ENCODE data around the gene WWC1.

The WWC1 gene

GRCh38 chr5:168464641-168465040 is 173.2 kb downstream of the WWC1 start:
- no peak for TF ChIP-seq CTCF (conservative IDR thresholded peaks at IDR 0.05; ENCODE audit: low read length)
- no peak overlapping the region for H3K4me3 ChIP-seq (ENCODE audit: low read length)
- DNase-seq (ENCODE audit: low read depth), result no peak

- TF ChIP-seq CTCF (conservative IDR thresholded peaks at IDR 0.05; ENCODE audit: low read length), result no peak
- no peak for DNase-seq (ENCODE audit: low read depth)
- H3K4me3 ChIP-seq (ENCODE audit: low read length), result no peak overlapping the region
Measured at GRCh38 chr5:168467755-168468330, 176.4 kb downstream of the WWC1 start.

DNA sequence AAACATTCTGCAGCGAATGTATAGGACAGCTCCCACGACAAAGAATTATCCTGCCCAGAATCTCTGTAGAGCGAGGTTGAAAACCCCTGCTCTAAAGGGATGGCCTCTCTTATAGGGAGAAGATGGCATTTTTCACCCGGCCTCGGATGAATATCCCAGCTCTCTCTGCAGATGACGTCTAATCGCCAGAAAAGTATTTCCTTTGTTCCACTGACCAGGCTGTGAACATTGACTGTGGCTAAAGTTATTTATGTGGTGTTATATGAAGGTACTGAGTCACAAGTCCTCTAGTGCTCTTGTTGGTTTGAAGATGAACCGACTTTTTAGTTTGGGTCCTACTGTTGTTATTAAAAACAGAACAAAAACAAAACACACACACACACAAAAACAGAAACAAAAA is 177.4 kb downstream of the WWC1 start:
- H3K4me3 ChIP-seq (ENCODE audit: low read length), result no peak overlapping the region
- TF ChIP-seq CTCF (conservative IDR thresholded peaks at IDR 0.05; ENCODE audit: low read length), result no peak
- DNase-seq (ENCODE audit: low read depth), result peak; percentile 77

DNA sequence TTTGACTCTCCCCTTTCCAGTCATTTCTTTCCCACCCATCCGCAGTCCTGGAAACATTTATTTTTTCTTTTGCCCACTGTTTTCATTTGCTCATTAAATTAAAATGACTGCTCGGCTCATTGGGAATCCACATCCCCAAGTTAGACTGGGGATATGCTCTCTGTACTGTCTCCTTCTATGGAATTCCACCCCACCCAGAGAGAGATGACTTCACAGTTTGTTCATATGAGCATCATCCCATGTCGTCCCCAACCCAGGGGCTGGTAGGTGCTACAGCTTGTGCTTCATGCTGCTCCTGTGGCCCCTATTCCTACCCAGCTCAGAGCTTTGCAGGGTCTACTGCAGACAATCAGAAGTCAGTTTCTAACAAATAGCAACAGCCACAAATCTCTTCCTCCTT is 178.4 kb downstream of the WWC1 start:
- no peak overlapping the region for H3K4me3 ChIP-seq (ENCODE audit: low read length)
- no peak for DNase-seq (ENCODE audit: low read depth)
- TF ChIP-seq CTCF (conservative IDR thresholded peaks at IDR 0.05; ENCODE audit: low read length), result no peak

DNA sequence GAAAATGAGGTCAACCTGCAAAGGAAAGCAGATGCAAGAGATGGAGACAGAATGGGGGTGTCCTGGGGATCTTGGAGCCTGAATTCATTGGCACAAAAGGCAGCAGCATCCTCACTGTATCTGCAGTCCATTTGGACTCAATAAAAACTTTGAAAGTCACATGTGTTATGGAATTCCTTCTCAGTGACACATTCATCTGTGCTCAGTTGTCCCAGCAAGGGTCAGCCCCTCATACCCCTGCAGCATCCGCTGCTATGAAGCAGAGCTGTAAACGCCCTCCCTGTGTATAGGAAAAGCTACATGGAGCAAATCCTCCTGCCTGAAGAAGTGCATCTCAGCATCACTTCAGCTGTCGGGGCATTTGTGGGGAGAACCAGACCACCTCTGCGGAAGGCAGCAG is 180.3 kb downstream of the WWC1 start:
- peak; percentile 71 for DNase-seq (ENCODE audit: low read depth)
- H3K4me3 ChIP-seq (ENCODE audit: low read length), result peak overlapping the region; percentile 2; the same call in 1 of the 2 replicates
- TF ChIP-seq CTCF (conservative IDR thresholded peaks at IDR 0.05; ENCODE audit: low read length), result no peak; the same call in 1 of the 2 replicates

DNA sequence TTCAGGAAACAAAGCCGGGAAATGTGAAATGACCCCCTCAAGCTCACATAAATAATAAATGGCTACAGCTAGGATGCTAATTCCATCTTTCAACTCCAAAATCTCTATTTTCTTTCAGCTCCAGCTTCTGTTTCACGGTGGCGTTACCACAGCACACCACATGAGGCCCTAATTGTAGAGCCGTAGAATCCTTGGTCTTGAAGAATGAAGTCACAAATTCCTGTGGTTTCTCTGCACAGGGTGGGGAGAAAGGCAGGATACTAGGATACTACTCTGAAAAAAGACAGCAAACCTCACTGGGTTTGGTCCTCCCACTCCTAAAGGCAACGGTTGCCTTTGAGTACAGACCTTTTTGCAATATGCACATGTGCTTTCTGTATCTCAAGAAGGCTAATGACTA is 180.9 kb downstream of the WWC1 start:
- DNase-seq (ENCODE audit: low read depth), result peak; percentile 95
- peak; percentile 60 for TF ChIP-seq CTCF (conservative IDR thresholded peaks at IDR 0.05; ENCODE audit: low read length)
- no peak overlapping the region for H3K4me3 ChIP-seq (ENCODE audit: low read length)

- DNase-seq (ENCODE audit: low read depth), result no peak
- TF ChIP-seq CTCF (conservative IDR thresholded peaks at IDR 0.05; ENCODE audit: low read length), result no peak
- no peak overlapping the region for H3K4me3 ChIP-seq (ENCODE audit: low read length)
Measured at GRCh38 chr5:168474319-168474718, 182.9 kb downstream of the WWC1 start.

Measured in AG10803 (cell line).